Neural progenitor cell (in vitro differentiated cells): Measurements from ENCODE around the gene LMF1. TPM values are rescaled to one million over a fixed set of nuclear protein-coding genes. Genes with fewer than 3 reads are reported as not detected.
A peak's percentile ranks its signal among the peaks of the same experiment; 100 is the strongest.

ENCODE experiments used
- DNase-seq: peaks from one replicate; pipeline ENCODE4 v3.0.0-alpha.2; 2016; ENCODE audit warnings: low spot score
- H2AFZ ChIP-seq: fragments of 200-600 bp; sonication (generic); replicated peaks from 2 replicates; pipeline ENCODE4 v1.6.1; 2016; ENCODE audit warnings: antibody characterized with exemption
- H3F3A ChIP-seq: fragments of 200-600 bp; sonication (generic); 2 replicates; pipeline ENCODE4 v1.6.1; 2016; ENCODE audit warnings: antibody characterized with exemption, low read depth
- H3K27ac ChIP-seq: fragments of 200-600 bp; sonication (generic); 2 replicates; pipeline ENCODE4 v1.5.1; 2016; ENCODE audit warnings: mild to moderate bottlenecking
- H3K27me3 ChIP-seq: fragments of 200-600 bp; sonication (generic); 2 replicates; pipeline ENCODE4 v1.6.1; 2016; ENCODE audit warnings: mild to moderate bottlenecking, moderate library complexity
- H3K36me3 ChIP-seq: fragments of 200-600 bp; sonication (generic); 2 replicates; pipeline ENCODE4 v1.5.1; 2016
- H3K4me1 ChIP-seq: fragments of 200-600 bp; sonication (generic); 2 replicates; pipeline ENCODE4 v1.6.1; 2016; ENCODE audit warnings: mixed run types
- H3K4me2 ChIP-seq: fragments of 200-600 bp; sonication (generic); 2 replicates; pipeline ENCODE4 v1.6.1; 2016
- H3K4me3 ChIP-seq: fragments of 200-600 bp; sonication (generic); 2 replicates; pipeline ENCODE4 v1.5.1; 2016
- H3K79me2 ChIP-seq: fragments of 200-600 bp; sonication (generic); 2 replicates; pipeline ENCODE4 v1.6.1; 2016; ENCODE audit warnings: low read depth
- H3K9ac ChIP-seq: fragments of 200-600 bp; sonication (generic); 2 replicates; pipeline ENCODE4 v1.6.1; 2016
- H3K9me3 ChIP-seq: fragments of 200-600 bp; sonication (generic); 2 replicates; pipeline ENCODE4 v1.5.1; 2016; ENCODE audit warnings: low read depth
- H4K20me1 ChIP-seq: fragments of 200-600 bp; sonication (generic); 2 replicates; pipeline ENCODE4 v1.6.1; 2016; ENCODE audit warnings: low read depth
- H3K27ac Mint-ChIP-seq: 3 replicates; pipeline ENCODE4 v1.8.0; 2021; ENCODE audit warnings: mixed read lengths
- H3K27me3 Mint-ChIP-seq: 2 replicates; pipeline ENCODE4 v1.8.0; 2022; ENCODE audit warnings: low read depth, mild to moderate bottlenecking, inconsistent platforms, moderate library complexity, mixed read lengths; ENCODE audit not compliant: insufficient read depth
- H3K36me3 Mint-ChIP-seq: 3 replicates; pipeline ENCODE4 v1.8.0; 2021; ENCODE audit warnings: mixed read lengths
- H3K4me1 Mint-ChIP-seq: 3 replicates; pipeline ENCODE4 v1.8.0; 2021; ENCODE audit warnings: mixed read lengths
- H3K4me3 Mint-ChIP-seq: 3 replicates; pipeline ENCODE4 v1.8.0; 2021; ENCODE audit warnings: mild to moderate bottlenecking, moderate library complexity, mixed read lengths
- H3K9me3 Mint-ChIP-seq: 3 replicates; pipeline ENCODE4 v1.8.0; 2020; ENCODE audit warnings: mixed read lengths
- EZH2 ChIP-seq: fragments of 200-600 bp; sonication (generic); IDR thresholded peaks from 2 replicates; pipeline ENCODE4 v1.6.1; 2017; ENCODE audit warnings: antibody characterized with exemption, mild to moderate bottlenecking, moderate library complexity
- EZH2phosphoT487 ChIP-seq: fragments of 200-600 bp; sonication (generic); IDR thresholded peaks from 2 replicates; pipeline ENCODE4 v1.6.1; 2017; ENCODE audit warnings: antibody characterized with exemption
- total RNA-seq: library from RNA; depleted of rRNA; stranded (reverse); fragments of >200 nt; gene quantifications from 2 replicates; pipeline ENCODE4 v1.2.3, GENCODE V29; 2015; ENCODE audit warnings: low replicate concordance
- TF ChIP-seq, protein P1 (sequence below): fragments of 200-600 bp; sonication (generic); IDR thresholded peaks from 2 replicates; pipeline ENCODE4 v1.5.1; 2017; ENCODE audit warnings: antibody characterized with exemption, mild to moderate bottlenecking

Gene LMF1
- total RNA-seq, 1 donor from 2014 or later: 3.4 TPM

DNA sequence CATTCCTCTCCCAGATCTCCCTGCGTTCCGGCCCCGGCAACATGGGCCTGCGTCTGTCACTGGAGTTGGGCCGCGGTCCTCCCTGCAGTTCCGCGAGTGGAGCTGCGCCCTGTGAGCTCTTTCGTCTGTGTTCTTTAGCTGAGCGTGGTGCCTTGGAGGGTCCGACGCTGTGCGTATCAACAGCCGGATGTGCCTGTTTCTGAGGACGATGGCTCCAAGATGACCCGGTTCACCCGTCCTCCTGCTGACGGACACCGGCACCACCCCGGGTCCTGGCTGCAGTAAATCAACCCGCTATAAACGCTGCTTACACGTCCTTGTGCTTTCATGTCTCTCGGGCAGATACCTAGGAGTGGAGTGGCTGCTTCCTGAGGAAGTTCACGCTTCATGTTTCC lies 125.4 kb downstream of the LMF1 start:
- no peak overlapping the region for H3K4me3 ChIP-seq
- Mint-ChIP-seq H3K27me3 (peaks cover 7% of the 10 kb centered on the region), H3K4me1 (peaks cover 12% of the 10 kb centered on the region), H3K4me3 (no peak overlapping the region), H3K9me3 (peaks cover 35% of the 10 kb centered on the region), H3K36me3 (peaks cover 7% of the 10 kb centered on the region), H3K27ac (peak overlapping the region; percentile 8)
- H3F3A ChIP-seq: peaks cover 3% of the 10 kb centered on the region
- no peaks in the 10 kb centered on the region for H3K9me3 ChIP-seq
- H3K79me2 ChIP-seq: no peaks in the 10 kb centered on the region
- no peak overlapping the region for H3K9ac ChIP-seq
- no peak overlapping the region for H3K4me2 ChIP-seq
- H2AFZ ChIP-seq: no peak overlapping the region
- H3K4me1 ChIP-seq: no peaks in the 10 kb centered on the region
- no peak overlapping the region for H3K27ac ChIP-seq
- TF ChIP-seq EZH2phosphoT487 (no peak), EZH2 (no peak)
- TF ChIP-seq, protein P1, sequence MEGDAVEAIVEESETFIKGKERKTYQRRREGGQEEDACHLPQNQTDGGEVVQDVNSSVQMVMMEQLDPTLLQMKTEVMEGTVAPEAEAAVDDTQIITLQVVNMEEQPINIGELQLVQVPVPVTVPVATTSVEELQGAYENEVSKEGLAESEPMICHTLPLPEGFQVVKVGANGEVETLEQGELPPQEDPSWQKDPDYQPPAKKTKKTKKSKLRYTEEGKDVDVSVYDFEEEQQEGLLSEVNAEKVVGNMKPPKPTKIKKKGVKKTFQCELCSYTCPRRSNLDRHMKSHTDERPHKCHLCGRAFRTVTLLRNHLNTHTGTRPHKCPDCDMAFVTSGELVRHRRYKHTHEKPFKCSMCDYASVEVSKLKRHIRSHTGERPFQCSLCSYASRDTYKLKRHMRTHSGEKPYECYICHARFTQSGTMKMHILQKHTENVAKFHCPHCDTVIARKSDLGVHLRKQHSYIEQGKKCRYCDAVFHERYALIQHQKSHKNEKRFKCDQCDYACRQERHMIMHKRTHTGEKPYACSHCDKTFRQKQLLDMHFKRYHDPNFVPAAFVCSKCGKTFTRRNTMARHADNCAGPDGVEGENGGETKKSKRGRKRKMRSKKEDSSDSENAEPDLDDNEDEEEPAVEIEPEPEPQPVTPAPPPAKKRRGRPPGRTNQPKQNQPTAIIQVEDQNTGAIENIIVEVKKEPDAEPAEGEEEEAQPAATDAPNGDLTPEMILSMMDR: no peak
- no peaks in the 10 kb centered on the region for H3K27me3 ChIP-seq
- no peaks in the 10 kb centered on the region for H4K20me1 ChIP-seq
- no peaks in the 10 kb centered on the region for H3K36me3 ChIP-seq
- no peak for DNase-seq

DNA sequence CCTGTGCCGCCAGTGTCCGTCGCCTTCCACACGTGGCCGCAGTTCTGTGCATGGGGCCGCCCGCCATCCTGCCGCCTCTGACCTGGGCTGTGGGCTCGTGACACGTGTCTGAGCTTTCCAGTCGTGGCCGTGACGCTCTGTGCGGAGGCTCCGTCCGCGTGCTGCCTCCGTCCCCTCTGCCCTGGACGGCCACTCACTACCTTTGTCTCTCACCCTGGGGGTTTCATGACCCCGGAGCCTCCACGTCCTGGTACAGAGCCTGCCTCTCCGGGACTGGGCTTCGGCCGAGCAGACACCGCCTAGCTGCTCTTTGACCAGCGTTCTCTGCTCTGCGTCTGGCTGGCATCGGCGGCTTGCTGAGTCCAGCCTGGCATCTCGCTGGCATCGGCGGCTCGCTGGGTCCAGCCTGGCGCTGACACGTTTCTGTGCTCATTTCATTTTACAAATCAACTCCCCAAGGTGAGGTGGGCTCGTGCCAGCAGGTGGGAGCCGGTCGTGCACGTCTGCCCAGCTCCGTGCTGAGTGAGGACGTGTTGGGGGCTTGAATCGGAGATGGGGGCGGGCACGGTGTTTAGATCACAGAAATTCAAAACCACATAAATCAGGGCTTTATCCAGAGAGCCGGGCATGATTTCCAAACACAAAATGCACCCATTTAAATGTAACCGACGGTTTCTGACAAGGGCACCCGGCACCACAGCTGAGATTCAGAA lies 126.0 kb downstream of the LMF1 start:
- Histone ChIP-seq H3K79me2 (no peaks in the 10 kb centered on the region), H2AFZ (no peak overlapping the region), H3F3A (peaks cover 3% of the 10 kb centered on the region), H3K4me3 (no peak overlapping the region), H3K27ac (no peak overlapping the region), H3K9me3 (no peaks in the 10 kb centered on the region), H3K27me3 (no peaks in the 10 kb centered on the region), H4K20me1 (no peaks in the 10 kb centered on the region), H3K4me1 (no peaks in the 10 kb centered on the region), H3K36me3 (no peaks in the 10 kb centered on the region), H3K9ac (no peak overlapping the region), H3K4me2 (no peak overlapping the region)
- peaks cover 4% of the 10 kb centered on the region for H3K27me3 Mint-ChIP-seq
- H3K4me1 Mint-ChIP-seq: peaks cover 10% of the 10 kb centered on the region
- no peak for DNase-seq
- TF ChIP-seq EZH2 (no peak), EZH2phosphoT487 (no peak)
- TF ChIP-seq, protein P1: no peak
- H3K36me3 Mint-ChIP-seq: peaks cover 1% of the 10 kb centered on the region
- H3K27ac Mint-ChIP-seq: no peak overlapping the region
- no peak overlapping the region for H3K4me3 Mint-ChIP-seq
- peaks cover 29% of the 10 kb centered on the region for H3K9me3 Mint-ChIP-seq

DNA sequence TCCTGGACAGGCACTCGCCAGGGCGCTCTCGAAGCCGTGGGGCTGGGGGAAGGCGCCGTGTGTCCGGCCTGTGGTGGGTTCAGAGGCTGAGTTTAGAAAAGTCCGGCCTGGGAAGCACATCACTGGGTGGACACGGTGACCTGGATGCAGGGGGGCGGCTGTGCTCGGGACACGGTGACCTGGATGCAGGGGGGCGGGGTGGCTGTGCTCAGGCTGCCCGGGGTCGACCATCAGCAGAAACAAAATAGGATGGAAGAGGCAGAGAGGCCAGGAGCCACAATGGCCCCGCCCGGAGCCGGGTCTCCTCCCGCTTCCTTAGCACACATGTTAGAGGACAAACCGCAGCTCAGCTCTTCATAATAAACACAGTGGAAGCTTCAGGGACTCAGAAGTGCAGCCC lies 127.0 kb downstream of the LMF1 start:
- Mint-ChIP-seq H3K36me3 (no peaks in the 10 kb centered on the region), H3K27me3 (peaks cover 4% of the 10 kb centered on the region), H3K4me3 (no peak overlapping the region), H3K9me3 (peaks cover 21% of the 10 kb centered on the region), H3K4me1 (peaks cover 10% of the 10 kb centered on the region), H3K27ac (no peak overlapping the region)
- TF ChIP-seq EZH2phosphoT487 (no peak), EZH2 (no peak)
- TF ChIP-seq, protein P1: no peak
- H3F3A ChIP-seq: peaks cover 3% of the 10 kb centered on the region
- H3K79me2 ChIP-seq: no peaks in the 10 kb centered on the region
- no peaks in the 10 kb centered on the region for H4K20me1 ChIP-seq
- H3K27ac ChIP-seq: no peak overlapping the region
- H3K4me3 ChIP-seq: no peak overlapping the region
- H3K36me3 ChIP-seq: no peaks in the 10 kb centered on the region
- H3K4me1 ChIP-seq: no peaks in the 10 kb centered on the region
- no peak overlapping the region for H2AFZ ChIP-seq
- no peak overlapping the region for H3K9ac ChIP-seq
- no peak for DNase-seq
- H3K4me2 ChIP-seq: no peak overlapping the region
- H3K9me3 ChIP-seq: no peaks in the 10 kb centered on the region
- H3K27me3 ChIP-seq: no peaks in the 10 kb centered on the region
